Vagina (tissue), 2 donors: Measurements from ENCODE around the gene MARK2. TPM values are rescaled to one million over a fixed set of nuclear protein-coding genes. Genes with fewer than 3 reads are reported as not detected.

Source experiments
- DNase-seq, 2 donors: peaks; one replicate each; pipeline ENCODE4 v3.0.0-alpha.2; 2017; ENCODE audit errors: extremely low spot score in 2 of 2
- H3K27ac ChIP-seq: fragments of 200-600 bp; sonication (generic); one replicate; pipeline ENCODE4 v1.5.1; 2019
- H3K27me3 ChIP-seq: fragments of 200-600 bp; sonication (generic); one replicate; pipeline ENCODE4 v1.5.1; 2019
- H3K36me3 ChIP-seq, 2 donors: fragments of 200-600 bp; sonication (generic); one replicate each; pipeline ENCODE4 v1.5.1; 2017 to 2019
- H3K4me1 ChIP-seq: fragments of 200-600 bp; sonication (generic); one replicate; pipeline ENCODE4 v1.5.1; 2019
- H3K4me3 ChIP-seq, 2 donors: fragments of 200-600 bp; sonication (generic); 1 replicate in 1 of 2; 2 replicates in 1 of 2; pipeline ENCODE4 v1.5.1; 2016 to 2019
- H3K9me3 ChIP-seq: fragments of 200-600 bp; sonication (generic); one replicate; pipeline ENCODE4 v1.5.1; 2019
- POLR2A ChIP-seq, 2 donors: fragments of 450-650 bp; IDR thresholded peaks; one replicate each; pipeline ENCODE4 v1.6.1; 2017; ENCODE audit warnings: antibody characterized with exemption in 2 of 2, mild to moderate bottlenecking in 2 of 2, moderate library complexity in 2 of 2
- POLR2AphosphoS5 ChIP-seq, 2 donors: sonication (generic); formaldehyde crosslinking; IDR thresholded peaks; one replicate each; pipeline ENCODE4 v1.9.0; 2017; ENCODE audit warnings: antibody characterized with exemption in 2 of 2, mild to moderate bottlenecking in 2 of 2, low read depth in 1 of 2; ENCODE audit not compliant: insufficient read depth in 1 of 2
- intact Hi-C: fragments of 100-400 bp; cut with DNase I; formaldehyde crosslinking; loops from one replicate; pipeline ENCODE4 v1.15.1; 2023
- total RNA-seq: library from RNA; depleted of rRNA; stranded (reverse); fragments of >200 nt; gene quantifications from one replicate; pipeline ENCODE4 v1.2.3, GENCODE V29; 2016
- TF ChIP-seq, protein P1 (sequence below), 3 experiments: fragments of 450-650 bp in 2 of 3; fragments of 200-600 bp in 1 of 3; sonication (generic) in 1 of 3; IDR thresholded peaks; one replicate each; pipeline ENCODE4 v1.5.1; 2017 to 2019; ENCODE audit warnings: antibody characterized with exemption in 3 of 3, mild to moderate bottlenecking in 2 of 3, moderate library complexity in 2 of 3

MARK2 gene
- total RNA-seq, 1 donor from 2014 or later, result 35.6 TPM

- no peak overlapping the region for H3K4me3 ChIP-seq
- no peaks in the 10 kb centered on the region for H3K27me3 ChIP-seq
- no peak for TF ChIP-seq POLR2AphosphoS5 (IDR thresholded peaks at IDR 0.05; ENCODE audit: insufficient read depth in 1 of 2, low read depth in 1 of 2)
- TF ChIP-seq, protein P1, sequence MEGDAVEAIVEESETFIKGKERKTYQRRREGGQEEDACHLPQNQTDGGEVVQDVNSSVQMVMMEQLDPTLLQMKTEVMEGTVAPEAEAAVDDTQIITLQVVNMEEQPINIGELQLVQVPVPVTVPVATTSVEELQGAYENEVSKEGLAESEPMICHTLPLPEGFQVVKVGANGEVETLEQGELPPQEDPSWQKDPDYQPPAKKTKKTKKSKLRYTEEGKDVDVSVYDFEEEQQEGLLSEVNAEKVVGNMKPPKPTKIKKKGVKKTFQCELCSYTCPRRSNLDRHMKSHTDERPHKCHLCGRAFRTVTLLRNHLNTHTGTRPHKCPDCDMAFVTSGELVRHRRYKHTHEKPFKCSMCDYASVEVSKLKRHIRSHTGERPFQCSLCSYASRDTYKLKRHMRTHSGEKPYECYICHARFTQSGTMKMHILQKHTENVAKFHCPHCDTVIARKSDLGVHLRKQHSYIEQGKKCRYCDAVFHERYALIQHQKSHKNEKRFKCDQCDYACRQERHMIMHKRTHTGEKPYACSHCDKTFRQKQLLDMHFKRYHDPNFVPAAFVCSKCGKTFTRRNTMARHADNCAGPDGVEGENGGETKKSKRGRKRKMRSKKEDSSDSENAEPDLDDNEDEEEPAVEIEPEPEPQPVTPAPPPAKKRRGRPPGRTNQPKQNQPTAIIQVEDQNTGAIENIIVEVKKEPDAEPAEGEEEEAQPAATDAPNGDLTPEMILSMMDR (IDR thresholded peaks at IDR 0.05), result no peak
- TF ChIP-seq POLR2A (IDR thresholded peaks at IDR 0.05), result no peak
- peaks cover 38% of the 10 kb centered on the region for H3K4me1 ChIP-seq
- H3K9me3 ChIP-seq, result no peaks in the 10 kb centered on the region
- no peak for DNase-seq
- intact Hi-C loops, result no loop called here
- peaks cover 0 to 67% of the 10 kb centered on the region in 2 donors for H3K36me3 ChIP-seq
- no peak overlapping the region for H3K27ac ChIP-seq
Measured at GRCh38 chr11:63906087-63906486, 67.2 kb downstream of the MARK2 start.

DNA sequence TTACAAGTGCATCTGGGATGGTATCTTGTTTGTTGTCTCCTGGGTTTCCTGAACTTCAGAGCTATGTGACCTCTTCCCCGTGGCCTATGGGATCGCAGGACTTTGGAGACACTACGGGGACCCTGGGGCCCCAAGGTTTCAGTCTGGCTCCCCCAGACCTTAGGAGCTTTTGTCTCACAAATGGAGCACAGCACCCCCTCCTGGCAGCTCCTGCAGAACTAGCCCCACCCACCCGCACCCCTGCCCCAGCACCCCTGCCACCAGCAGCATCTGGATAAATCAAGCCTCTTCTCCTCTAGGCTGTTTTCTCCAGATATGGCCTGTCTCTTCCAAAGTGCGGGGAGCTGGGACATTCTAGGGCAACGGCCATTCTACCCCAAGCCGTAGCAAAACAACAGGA is 67.7 kb downstream of the MARK2 start:
- H3K4me1 ChIP-seq, result peaks cover 38% of the 10 kb centered on the region
- TF ChIP-seq POLR2AphosphoS5 (IDR thresholded peaks at IDR 0.05; ENCODE audit: insufficient read depth in 1 of 2, low read depth in 1 of 2) (no peak), POLR2A (IDR thresholded peaks at IDR 0.05) (no peak)
- TF ChIP-seq, protein P1 (IDR thresholded peaks at IDR 0.05), result no peak
- H3K27ac ChIP-seq, result no peak overlapping the region
- no peaks in the 10 kb centered on the region for H3K27me3 ChIP-seq
- intact Hi-C loops, result no loop called here
- DNase-seq, result no peak
- H3K36me3 ChIP-seq, result peaks cover 0 to 64% of the 10 kb centered on the region in 2 donors
- no peaks in the 10 kb centered on the region for H3K9me3 ChIP-seq
- no peak overlapping the region for H3K4me3 ChIP-seq

DNA sequence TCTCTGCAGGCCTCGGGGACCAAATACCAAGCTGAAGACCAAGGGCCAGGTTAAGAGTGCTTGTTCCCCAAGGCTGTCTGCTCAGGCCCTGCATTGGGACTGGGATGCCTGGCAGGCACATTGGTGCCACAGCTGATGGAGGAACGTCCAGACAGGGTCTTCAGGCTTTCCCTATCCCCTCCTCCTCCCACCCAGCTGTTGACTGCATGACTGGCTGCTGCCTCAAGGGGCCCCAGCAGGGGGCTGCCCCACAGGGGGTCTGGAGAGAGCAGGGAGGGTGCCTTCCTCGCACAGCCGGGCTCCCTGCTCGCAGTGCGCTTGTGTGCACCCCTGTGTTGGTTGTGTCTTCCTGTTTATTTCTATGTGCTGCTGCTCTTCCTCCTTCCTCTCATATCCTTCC is 68.2 kb downstream of the MARK2 start:
- intact Hi-C loops, result no loop called here
- Histone ChIP-seq H3K27ac (peak overlapping the region; percentile 47), H3K9me3 (no peaks in the 10 kb centered on the region), H3K4me1 (peaks cover 38% of the 10 kb centered on the region), H3K36me3 (peaks cover 0 to 59% of the 10 kb centered on the region in 2 donors), H3K27me3 (no peaks in the 10 kb centered on the region), H3K4me3 (no peak overlapping the region)
- DNase-seq, result no peak
- TF ChIP-seq, protein P1 (IDR thresholded peaks at IDR 0.05), result no peak
- TF ChIP-seq POLR2A (IDR thresholded peaks at IDR 0.05), result no peak
- TF ChIP-seq POLR2AphosphoS5 (IDR thresholded peaks at IDR 0.05; ENCODE audit: insufficient read depth in 1 of 2, low read depth in 1 of 2), result no peak

DNA sequence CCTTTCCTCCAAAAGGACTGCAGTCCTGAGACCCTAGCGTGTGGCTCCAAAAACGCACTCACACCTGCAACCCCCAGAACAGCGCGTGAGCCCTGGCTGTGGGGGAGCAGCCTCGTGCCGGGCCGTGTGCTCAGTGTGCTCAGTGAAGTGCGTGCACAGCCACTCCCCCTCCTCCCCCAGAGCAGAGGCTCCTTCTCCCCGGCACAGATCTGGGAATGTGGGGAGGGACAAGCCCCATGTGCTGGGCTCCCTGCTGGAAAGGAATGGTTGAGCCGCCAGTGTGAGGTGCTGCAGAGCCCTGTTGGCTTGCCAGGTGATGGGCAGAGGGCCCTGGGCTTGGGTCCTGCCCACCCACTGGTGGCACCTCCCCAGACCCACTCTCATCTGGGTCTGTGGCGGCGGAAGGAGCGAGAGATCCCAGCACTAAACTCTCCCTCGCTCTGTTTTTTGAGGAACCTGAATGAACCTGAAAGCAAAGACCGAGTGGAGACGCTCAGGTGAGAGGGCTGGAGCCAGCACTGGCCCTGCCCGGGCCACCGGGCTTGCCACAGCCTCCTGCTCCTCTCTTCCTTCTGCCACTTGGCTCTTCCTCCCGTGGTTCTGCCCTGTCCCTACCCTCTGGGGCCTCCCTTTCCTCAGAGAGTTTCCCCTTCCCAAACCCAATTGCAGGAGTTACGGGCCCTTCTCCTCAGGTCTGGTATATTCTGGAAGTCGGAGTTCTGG is 69.1 kb downstream of the MARK2 start:
- Histone ChIP-seq H3K27ac (peak overlapping the region; percentile 47), H3K9me3 (no peaks in the 10 kb centered on the region), H3K36me3 (peaks cover 0 to 50% of the 10 kb centered on the region in 2 donors), H3K4me3 (no peak overlapping the region), H3K4me1 (peaks cover 38% of the 10 kb centered on the region), H3K27me3 (no peaks in the 10 kb centered on the region)
- no peak for TF ChIP-seq POLR2A (IDR thresholded peaks at IDR 0.05)
- TF ChIP-seq POLR2AphosphoS5 (IDR thresholded peaks at IDR 0.05; ENCODE audit: insufficient read depth in 1 of 2, low read depth in 1 of 2), result peak in 1 of 2 donors; percentile 10
- intact Hi-C loops, result no loop called here
- DNase-seq, result no peak

DNA sequence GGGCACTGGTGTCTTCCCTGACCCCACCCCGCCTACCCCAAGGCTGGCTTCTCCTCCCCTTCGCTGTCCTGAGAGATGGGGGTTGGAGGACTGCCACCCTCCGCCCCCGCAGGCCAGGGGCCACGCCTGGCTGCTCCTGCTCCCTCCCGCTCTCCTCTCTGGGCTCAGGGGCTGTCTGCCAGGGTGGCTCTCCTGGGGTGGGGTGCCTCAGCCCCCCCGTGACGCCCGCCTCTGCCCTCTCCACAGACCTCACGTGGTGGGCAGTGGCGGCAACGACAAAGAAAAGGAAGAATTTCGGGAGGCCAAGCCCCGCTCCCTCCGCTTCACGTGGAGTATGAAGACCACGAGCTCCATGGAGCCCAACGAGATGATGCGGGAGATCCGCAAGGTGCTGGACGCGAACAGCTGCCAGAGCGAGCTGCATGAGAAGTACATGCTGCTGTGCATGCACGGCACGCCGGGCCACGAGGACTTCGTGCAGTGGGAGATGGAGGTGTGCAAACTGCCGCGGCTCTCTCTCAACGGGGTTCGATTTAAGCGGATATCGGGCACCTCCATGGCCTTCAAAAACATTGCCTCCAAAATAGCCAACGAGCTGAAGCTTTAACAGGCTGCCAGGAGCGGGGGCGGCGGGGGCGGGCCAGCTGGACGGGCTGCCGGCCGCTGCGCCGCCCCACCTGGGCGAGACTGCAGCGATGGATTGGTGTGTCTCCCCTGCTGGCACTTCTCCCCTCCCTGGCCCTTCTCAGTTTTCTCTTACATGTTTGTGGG is 69.9 kb downstream of the MARK2 start:
- Histone ChIP-seq H3K36me3 (peaks cover 0 to 42% of the 10 kb centered on the region in 2 donors), H3K27ac (peak overlapping the region; percentile 47), H3K9me3 (no peaks in the 10 kb centered on the region), H3K27me3 (no peaks in the 10 kb centered on the region), H3K4me3 (no peak overlapping the region), H3K4me1 (peaks cover 38% of the 10 kb centered on the region)
- DNase-seq, result no peak
- intact Hi-C loops, result no loop called here
- TF ChIP-seq POLR2A (IDR thresholded peaks at IDR 0.05) (no peak), POLR2AphosphoS5 (IDR thresholded peaks at IDR 0.05; ENCODE audit: insufficient read depth in 1 of 2, low read depth in 1 of 2) (peak in 1 of 2 donors; percentile 33)
